Stimulated activated CD4-positive, alpha-beta T cell treated with anti-CD3 and anti-CD28 coated beads, Interleukin-4, amount 100 ng/mL, for 1 hour (primary cell): ENCODE measurements around the gene KCNA3.

Source experiments
- DNase-seq: peaks from one replicate; pipeline ENCODE4 v3.0.0-alpha.2; 2020

Gene KCNA3

GRCh38 chr1:110637475-110637874 is 37.3 kb downstream of the KCNA3 start:
- no peak for DNase-seq

GRCh38 chr1:110636149-110636935 is 38.4 kb downstream of the KCNA3 start:
- DNase-seq = no peak

GRCh38 chr1:110635434-110635833 is 39.3 kb downstream of the KCNA3 start:
- DNase-seq = no peak

- DNase-seq = peak; percentile 73
Observed at GRCh38 chr1:110634455-110635311, 40.1 kb downstream of the KCNA3 start.

- DNase-seq = no peak
Observed at GRCh38 chr1:110634086-110634454, 40.7 kb downstream of the KCNA3 start.

GRCh38 chr1:110633646-110634030 is 41.1 kb downstream of the KCNA3 start:
- no peak for DNase-seq

- DNase-seq = no peak
Observed at GRCh38 chr1:110631836-110632620, 42.7 kb downstream of the KCNA3 start.

GRCh38 chr1:110630839-110631663 is 43.7 kb downstream of the KCNA3 start:
- DNase-seq = peak; percentile 82

- DNase-seq = no peak
Observed at GRCh38 chr1:110628323-110629105, 46.2 kb downstream of the KCNA3 start.

- DNase-seq = no peak
Observed at GRCh38 chr1:110627764-110628163, 47.0 kb downstream of the KCNA3 start.

GRCh38 chr1:110626889-110627288 is 47.9 kb downstream of the KCNA3 start:
- no peak for DNase-seq
